Medulla oblongata (tissue), 1 donor: ENCODE measurements around the gene CMTR2.

Source experiments
- DNase-seq: peaks from one replicate; pipeline ENCODE4 v3.0.0-alpha.2; 2015; ENCODE audit errors: extremely low spot score

Gene CMTR2

GRCh38 chr16:71276589-71277334 lies 12.4 kb downstream of the CMTR2 start:
- DNase-seq = peak; percentile 49

GRCh38 chr16:71273384-71273783 lies 15.8 kb downstream of the CMTR2 start:
- no peak for DNase-seq

- no peak for DNase-seq
Measured at GRCh38 chr16:71264299-71264698, 24.9 kb downstream of the CMTR2 start.

GRCh38 chr16:71263582-71263981 lies 25.6 kb downstream of the CMTR2 start:
- DNase-seq = no peak

- no peak for DNase-seq
Measured at GRCh38 chr16:71262391-71262790, 26.8 kb downstream of the CMTR2 start.

GRCh38 chr16:71260995-71261394 lies 28.2 kb downstream of the CMTR2 start:
- DNase-seq = peak; percentile 48

- no peak for DNase-seq
Measured at GRCh38 chr16:71259086-71259485, 30.1 kb downstream of the CMTR2 start.

GRCh38 chr16:71258372-71258771 lies 30.8 kb downstream of the CMTR2 start:
- peak; percentile 80 for DNase-seq

GRCh38 chr16:71257768-71258167 lies 31.4 kb downstream of the CMTR2 start:
- no peak for DNase-seq

- DNase-seq = peak; percentile 75
Measured at GRCh38 chr16:71255721-71256120, 33.5 kb downstream of the CMTR2 start.

GRCh38 chr16:71254832-71255525 lies 34.2 kb downstream of the CMTR2 start:
- DNase-seq = peak; percentile 65

- DNase-seq = no peak
Measured at GRCh38 chr16:71250461-71251235, 38.6 kb downstream of the CMTR2 start.

- DNase-seq = peak; percentile 55
Measured at GRCh38 chr16:71249399-71249798, 39.8 kb downstream of the CMTR2 start.

- DNase-seq = no peak
Measured at GRCh38 chr16:71247478-71247877, 41.7 kb downstream of the CMTR2 start.

GRCh38 chr16:71246309-71246708 lies 42.9 kb downstream of the CMTR2 start:
- DNase-seq = no peak

GRCh38 chr16:71244521-71244920 lies 44.7 kb downstream of the CMTR2 start:
- no peak for DNase-seq

GRCh38 chr16:71242601-71243000 lies 46.6 kb downstream of the CMTR2 start:
- DNase-seq = no peak

GRCh38 chr16:71242036-71242435 lies 47.2 kb downstream of the CMTR2 start:
- DNase-seq = peak; percentile 56
